D721Med (cell line): ENCODE results near the gene NELFCD.

ENCODE experiments used
- DNase-seq: peaks from one replicate; pipeline ENCODE4 v3.0.0; 2011; ENCODE audit warnings: low spot score; ENCODE audit not compliant: insufficient read length
- FAIRE-seq: peaks from 2 replicates; lab custom pipeline; 2011; peaks lifted over from hg19 to GRCh38; lab: Jason Lieb, UNC
- CTCF ChIP-seq: IDR thresholded peaks from 2 replicates; pipeline ENCODE4 v1.5.1; 2012; ENCODE audit warnings: mild to moderate bottlenecking, control low read depth; ENCODE audit not compliant: insufficient read depth; ENCODE audit errors: missing control alignments

Gene NELFCD

GRCh38 chr20:59002874-59003399, 21.9 kb downstream of the NELFCD start:
- no peak for TF ChIP-seq CTCF
- FAIRE-seq (no peak), DNase-seq (no peak)

GRCh38 chr20:59003836-59004492, 22.9 kb downstream of the NELFCD start:
- FAIRE-seq (no peak), DNase-seq (no peak)
- no peak for TF ChIP-seq CTCF

- no peak for TF ChIP-seq CTCF
- no peak for FAIRE-seq
- no peak for DNase-seq
Measured at GRCh38 chr20:59004493-59004762, 23.4 kb downstream of the NELFCD start.

GRCh38 chr20:59004763-59005522, 23.9 kb downstream of the NELFCD start:
- TF ChIP-seq CTCF: no peak
- FAIRE-seq: no peak
- no peak for DNase-seq

GRCh38 chr20:59005523-59006166, 24.6 kb downstream of the NELFCD start:
- FAIRE-seq (no peak), DNase-seq (no peak)
- no peak for TF ChIP-seq CTCF

- no peak for FAIRE-seq
- DNase-seq: no peak
- no peak for TF ChIP-seq CTCF
Measured at GRCh38 chr20:59006167-59006863, 25.3 kb downstream of the NELFCD start.
